ENCODE measurements around the gene OR10J5. TPM values are rescaled to one million over a fixed set of nuclear protein-coding genes. Genes with fewer than 3 reads are reported as not detected.
"Not testable (repeated sequence)": the region's sequence is repeated elsewhere in the genome, so short reads cannot be mapped to it uniquely, and the experiment has no call there.

OR10J5 gene
- total and polyA plus RNA-seq, 7 experiments from 2014 or later, result not detected

DNA sequence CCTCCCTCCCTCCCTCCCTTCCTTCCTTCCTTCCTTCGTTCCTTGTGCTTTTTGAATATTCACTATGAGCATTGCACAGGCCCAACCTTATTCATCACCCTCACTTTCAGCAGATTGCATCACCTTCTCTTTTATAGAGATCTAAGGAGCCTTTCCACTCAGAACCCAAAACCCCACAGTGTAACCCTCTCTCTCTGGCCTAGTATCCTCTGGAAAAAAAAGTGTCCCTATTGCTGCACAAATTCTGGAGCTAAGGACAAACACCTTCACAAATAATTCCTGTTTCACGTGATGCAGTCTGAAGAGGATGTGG lies 25.6 kb downstream of the OR10J5 start:
- POLR2A ChIA-PET, result no interaction called here
- Mint-ChIP-seq H3K4me3 (no peak overlapping the region), H3K4me1 (peaks cover 0 to 3% (median 0%) of the 10 kb centered on the region in 7 donors), H3K36me3 (peaks cover 0 to 10% (median 0%) of the 10 kb centered on the region in 5 donors), H3K27ac (no peak overlapping the region), H3K27me3 (peaks cover 0 to 37% (median 13%) of the 10 kb centered on the region in 5 donors), H3K9me3 (peaks cover 4 to 22% (median 12%) of the 10 kb centered on the region in 11 donors)
- no peaks in the 10 kb centered on the region for H3K36me3 ChIP-seq (ENCODE audit: control insufficient read depth in 2 of 3, insufficient read depth in 3 of 3, low read length in 3 of 3)
- DNase-seq (no peak), ATAC-seq (no peak)
- H3K27me3 ChIP-seq (ENCODE audit: control insufficient read depth in 2 of 2, insufficient read depth in 2 of 2, low read length in 2 of 2), result no peaks in the 10 kb centered on the region
- no peak overlapping the region for H3K27ac ChIP-seq (ENCODE audit: low read depth, low read length)
- no peaks in the 10 kb centered on the region for H3K4me1 ChIP-seq (ENCODE audit: control insufficient read depth in 2 of 2, insufficient read depth in 2 of 2, low read length in 2 of 2)
- peaks cover 0 to 6% (median 0%) of the 10 kb centered on the region in 3 experiments for H3K9me3 ChIP-seq (ENCODE audit: control insufficient read depth in 2 of 3, low read length in 3 of 3)
- intact Hi-C loops (cut with micrococcal nuclease), result no loop called here
- CTCF ChIA-PET, result no interaction called here
- H3K4me3 ChIP-seq (ENCODE audit: low read length), result no peak overlapping the region

DNA sequence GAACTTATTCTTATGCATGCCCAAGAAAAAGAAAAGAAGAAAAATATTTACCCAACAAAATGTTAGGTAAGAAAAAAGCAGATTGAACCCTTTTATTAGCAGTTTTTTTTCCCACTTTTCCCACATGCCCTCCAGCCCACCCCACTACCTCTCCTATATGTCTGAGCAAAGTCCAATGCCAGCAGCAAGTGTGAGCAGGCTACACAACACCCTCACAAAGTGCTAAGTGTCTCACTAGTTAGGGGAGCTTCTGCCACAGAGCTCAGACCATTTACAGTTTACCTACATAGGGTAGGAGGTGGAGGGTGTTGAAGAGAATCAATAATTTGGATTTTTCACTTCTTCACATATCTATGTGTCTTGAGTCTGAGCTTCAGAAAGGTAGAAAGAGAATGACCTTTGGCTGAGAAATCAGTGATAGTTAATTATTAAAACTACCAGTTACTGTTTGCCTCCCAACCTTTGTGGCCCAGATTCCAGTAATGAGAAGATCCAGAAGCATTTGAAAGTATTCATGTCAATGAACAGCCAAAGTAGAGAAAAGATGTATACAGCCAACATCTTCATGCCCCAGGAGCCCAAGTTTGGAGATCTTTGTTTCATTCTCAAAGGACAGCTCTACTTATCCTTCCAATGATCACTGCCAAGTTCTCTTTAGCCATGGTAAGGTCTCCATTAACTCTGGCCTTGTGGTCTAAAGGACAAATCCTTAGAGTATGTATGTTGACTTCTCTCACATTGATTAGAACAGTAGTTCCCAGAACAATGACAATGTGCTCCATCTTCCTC lies 26.2 kb downstream of the OR10J5 start:
- POLR2A ChIA-PET, result no interaction called here
- H3K9me3 ChIP-seq (ENCODE audit: control insufficient read depth in 2 of 3, low read length in 3 of 3), result peaks cover 0 to 6% (median 0%) of the 10 kb centered on the region in 3 experiments
- no peak overlapping the region for H3K27ac Mint-ChIP-seq

DNA sequence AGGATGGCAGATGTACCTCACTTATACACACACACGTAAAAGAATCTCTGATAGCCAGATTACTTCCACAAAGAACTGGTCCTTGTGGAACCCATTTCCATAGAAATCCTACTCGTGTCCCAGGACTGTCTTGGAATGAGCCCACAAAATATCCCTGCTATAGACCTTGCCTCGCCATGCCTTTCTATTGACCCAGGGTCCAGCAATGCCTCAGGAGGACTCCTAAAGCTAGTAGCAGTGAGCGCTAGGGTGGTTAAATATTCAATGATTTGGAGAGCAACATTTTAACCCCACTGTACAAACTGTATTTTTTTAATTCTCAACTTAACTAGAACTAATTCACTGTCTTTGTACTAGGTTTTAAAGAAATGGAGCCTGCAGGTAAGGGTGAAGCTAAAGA lies 26.9 kb downstream of the OR10J5 start:
- Mint-ChIP-seq H3K9me3 (peaks cover 4 to 23% (median 10%) of the 10 kb centered on the region in 11 donors), H3K4me1 (peaks cover 0 to 3% (median 0%) of the 10 kb centered on the region in 7 donors), H3K27me3 (peaks cover 0 to 31% (median 11%) of the 10 kb centered on the region in 5 donors), H3K27ac (no peak overlapping the region), H3K4me3 (no peak overlapping the region), H3K36me3 (peaks cover 0 to 10% (median 0%) of the 10 kb centered on the region in 5 donors)
- no peak for ATAC-seq
- Histone ChIP-seq H3K27me3 (ENCODE audit: control insufficient read depth in 2 of 2, insufficient read depth in 2 of 2, low read length in 2 of 2) (no peaks in the 10 kb centered on the region), H3K36me3 (ENCODE audit: control insufficient read depth in 2 of 3, insufficient read depth in 3 of 3, low read length in 3 of 3) (no peaks in the 10 kb centered on the region), H3K9me3 (ENCODE audit: control insufficient read depth in 2 of 3, low read length in 3 of 3) (peaks cover 0 to 6% (median 0%) of the 10 kb centered on the region in 3 experiments), H3K27ac (ENCODE audit: low read depth, low read length) (no peak overlapping the region), H3K4me1 (ENCODE audit: control insufficient read depth in 2 of 2, insufficient read depth in 2 of 2, low read length in 2 of 2) (no peaks in the 10 kb centered on the region), H3K4me3 (ENCODE audit: low read length) (no peak overlapping the region)
- POLR2A ChIA-PET, result no interaction called here
- no peak for DNase-seq
- CTCF ChIA-PET, result no interaction called here
- intact Hi-C loops (cut with micrococcal nuclease), result no loop called here

More for the DNA sequence above, 26.2 kb downstream of the OR10J5 start:
- Mint-ChIP-seq H3K4me3 (no peak overlapping the region), H3K9me3 (peaks cover 4 to 23% (median 11%) of the 10 kb centered on the region in 11 donors), H3K27me3 (peaks cover 0 to 35% (median 12%) of the 10 kb centered on the region in 5 donors), H3K36me3 (peaks cover 0 to 10% (median 0%) of the 10 kb centered on the region in 5 donors), H3K4me1 (peaks cover 0 to 3% (median 0%) of the 10 kb centered on the region in 7 donors)
- H3K4me1 ChIP-seq (ENCODE audit: control insufficient read depth in 2 of 2, insufficient read depth in 2 of 2, low read length in 2 of 2), result no peaks in the 10 kb centered on the region
- ATAC-seq, result no peak
- no peaks in the 10 kb centered on the region for H3K27me3 ChIP-seq (ENCODE audit: control insufficient read depth in 2 of 2, insufficient read depth in 2 of 2, low read length in 2 of 2)
- DNase-seq, result no peak
- no peaks in the 10 kb centered on the region for H3K36me3 ChIP-seq (ENCODE audit: control insufficient read depth in 2 of 3, insufficient read depth in 3 of 3, low read length in 3 of 3)
- no peak overlapping the region for H3K27ac ChIP-seq (ENCODE audit: low read depth, low read length)
- intact Hi-C loops (cut with micrococcal nuclease), result no loop called here
- H3K4me3 ChIP-seq (ENCODE audit: low read length), result no peak overlapping the region
- CTCF ChIA-PET, result no interaction called here

DNA sequence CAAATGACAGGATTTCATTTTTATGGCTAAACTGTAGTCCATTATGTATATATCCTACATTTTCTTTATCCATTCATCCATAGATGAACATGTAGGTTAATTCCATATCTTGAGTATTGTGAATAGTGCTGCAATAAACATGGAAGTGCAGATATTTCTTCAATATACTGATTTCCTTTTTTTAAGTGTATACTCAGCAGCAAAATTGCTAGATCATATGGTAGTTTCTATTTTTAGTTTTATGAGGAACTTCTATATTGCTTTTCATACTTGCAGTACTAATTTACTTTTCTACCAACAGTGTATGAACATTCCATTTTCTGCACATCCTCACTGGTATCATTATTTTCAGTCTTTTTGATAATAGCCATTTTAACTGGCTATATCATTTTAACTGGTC lies 30.1 kb downstream of the OR10J5 start:
- no peak for ATAC-seq
- Mint-ChIP-seq H3K9me3 (peaks cover 4 to 28% (median 12%) of the 10 kb centered on the region in 11 donors), H3K36me3 (peaks cover 0 to 10% (median 0%) of the 10 kb centered on the region in 5 donors), H3K4me1 (peaks cover 0 to 3% (median 0%) of the 10 kb centered on the region in 7 donors), H3K4me3 (no peak overlapping the region), H3K27ac (no peak overlapping the region), H3K27me3 (peaks cover 0 to 33% (median 9%) of the 10 kb centered on the region in 5 donors)
- ChIA-PET CTCF (no interaction called here), POLR2A (no interaction called here)
- H3K36me3 ChIP-seq (ENCODE audit: control insufficient read depth in 2 of 3, insufficient read depth in 3 of 3, low read length in 3 of 3), result no peaks in the 10 kb centered on the region
- no peak for DNase-seq
- intact Hi-C loops (cut with micrococcal nuclease), result no loop called here
- H3K4me1 ChIP-seq (ENCODE audit: control insufficient read depth in 2 of 2, insufficient read depth in 2 of 2, low read length in 2 of 2), result no peaks in the 10 kb centered on the region
- H3K4me3 ChIP-seq (ENCODE audit: low read length), result no peak overlapping the region
- no peak overlapping the region for H3K27ac ChIP-seq (ENCODE audit: low read depth, low read length)
- no peaks in the 10 kb centered on the region for H3K27me3 ChIP-seq (ENCODE audit: control insufficient read depth in 2 of 2, insufficient read depth in 2 of 2, low read length in 2 of 2)
- H3K9me3 ChIP-seq (ENCODE audit: control insufficient read depth in 2 of 3, low read length in 3 of 3), result peaks cover 0 to 6% (median 0%) of the 10 kb centered on the region in 3 experiments

DNA sequence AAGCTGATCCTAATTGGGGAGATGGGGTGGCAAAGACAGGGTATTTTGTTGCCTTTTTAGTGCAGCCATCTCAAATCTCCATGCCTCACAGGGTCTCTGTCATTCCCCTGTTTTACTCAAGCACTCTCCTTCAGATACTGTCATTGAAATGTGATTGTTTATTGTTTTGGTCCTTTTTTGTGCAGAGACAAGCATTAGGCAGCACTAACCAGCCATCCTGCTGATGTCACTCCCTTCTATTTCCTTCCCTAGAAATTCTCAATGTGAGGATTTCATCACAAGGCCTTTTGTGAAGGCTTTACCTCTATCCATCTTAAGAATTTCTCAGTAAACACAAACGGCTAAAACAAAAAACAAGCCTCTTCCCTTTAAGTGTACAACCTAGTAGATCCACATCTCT lies 34.7 kb downstream of the OR10J5 start:
- Histone ChIP-seq H3K27ac (ENCODE audit: low read depth, low read length) (no peak overlapping the region), H3K27me3 (ENCODE audit: control insufficient read depth in 2 of 2, insufficient read depth in 2 of 2, low read length in 2 of 2) (no peaks in the 10 kb centered on the region), H3K4me3 (ENCODE audit: low read length) (no peak overlapping the region), H3K9me3 (ENCODE audit: control insufficient read depth in 2 of 3, low read length in 3 of 3) (peaks cover 0 to 8% (median 3%) of the 10 kb centered on the region in 3 experiments), H3K36me3 (ENCODE audit: control insufficient read depth in 2 of 3, insufficient read depth in 3 of 3, low read length in 3 of 3) (no peaks in the 10 kb centered on the region), H3K4me1 (ENCODE audit: control insufficient read depth in 2 of 2, insufficient read depth in 2 of 2, low read length in 2 of 2) (no peaks in the 10 kb centered on the region)
- Mint-ChIP-seq H3K9me3 (peaks cover 1 to 34% (median 12%) of the 10 kb centered on the region in 11 donors), H3K27me3 (peaks cover 0 to 24% (median 9%) of the 10 kb centered on the region in 5 donors), H3K27ac (no peak overlapping the region), H3K4me1 (peaks cover 0 to 3% (median 0%) of the 10 kb centered on the region in 7 donors), H3K4me3 (no peak overlapping the region), H3K36me3 (peaks cover 0 to 9% (median 0%) of the 10 kb centered on the region in 5 donors)
- ATAC-seq (no peak), DNase-seq (no peak)
- intact Hi-C loops (cut with micrococcal nuclease), result no loop called here
- ChIA-PET CTCF (no interaction called here), POLR2A (no interaction called here)

DNA sequence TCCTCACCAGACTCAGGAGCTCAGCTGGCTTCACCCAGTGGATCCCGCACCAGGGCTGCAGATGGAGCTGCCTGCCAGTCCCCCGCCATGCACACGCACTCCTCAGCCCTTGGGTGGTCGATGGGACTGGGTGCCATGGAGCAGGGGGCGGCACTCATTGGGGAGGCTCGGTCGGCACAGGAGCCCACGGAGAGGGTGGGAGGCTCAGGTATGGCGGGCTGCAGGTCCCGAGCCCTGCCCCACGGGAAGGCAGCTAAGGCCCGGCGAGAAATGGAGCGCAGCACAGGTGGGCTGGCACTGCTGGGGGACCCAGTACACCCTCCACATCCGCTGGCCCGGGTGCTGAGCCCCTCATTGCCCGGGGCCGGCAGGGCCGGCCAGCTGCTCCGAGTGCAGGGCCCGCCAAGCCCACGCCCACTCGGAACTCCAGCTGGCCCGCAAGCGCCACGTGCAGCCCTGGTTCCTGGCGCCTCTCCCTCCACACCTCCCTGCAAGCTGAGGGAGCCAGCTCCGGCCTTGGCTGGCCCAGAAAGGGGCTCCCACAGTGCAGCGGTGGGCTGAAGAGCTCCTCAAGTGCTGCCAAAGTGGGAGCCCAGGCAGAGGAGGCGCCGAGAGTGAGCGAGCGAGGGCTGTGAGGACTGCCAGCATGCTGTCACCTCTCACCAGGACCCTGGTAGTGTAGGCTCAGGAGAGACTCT lies 41.1 kb downstream of the OR10J5 start:
- H3K4me3 Mint-ChIP-seq; ATAC-seq; H3K27ac Mint-ChIP-seq; H3K27ac ChIP-seq (ENCODE audit: low read depth, low read length); H3K9me3 ChIP-seq (ENCODE audit: control insufficient read depth in 2 of 3, low read length in 3 of 3); H3K36me3 Mint-ChIP-seq; POLR2A ChIA-PET; intact Hi-C loops (cut with micrococcal nuclease); H3K4me1 ChIP-seq (ENCODE audit: control insufficient read depth in 2 of 2, insufficient read depth in 2 of 2, low read length in 2 of 2); H3K36me3 ChIP-seq (ENCODE audit: control insufficient read depth in 2 of 3, insufficient read depth in 3 of 3, low read length in 3 of 3); DNase-seq; H3K4me3 ChIP-seq (ENCODE audit: low read length); H3K4me1 Mint-ChIP-seq; H3K27me3 ChIP-seq (ENCODE audit: control insufficient read depth in 2 of 2, insufficient read depth in 2 of 2, low read length in 2 of 2); CTCF ChIA-PET: not testable (repeated sequence)
- Mint-ChIP-seq H3K27me3 (peaks cover 0 to 16% (median 0%) of the 10 kb centered on the region in 5 donors), H3K9me3 (peaks cover 0 to 25% (median 6%) of the 10 kb centered on the region in 11 donors)
